Astrocyte of the cerebellum (primary cell): ENCODE data around the gene MAGEA9B.
A peak's percentile ranks its signal among the peaks of the same experiment; 100 is the strongest.
"Not testable (repeated sequence)": the region's sequence is repeated elsewhere in the genome, so short reads cannot be mapped to it uniquely, and the experiment has no call there.

Experiments
- DNase-seq: peaks from one replicate; pipeline ENCODE4 v3.0.0-alpha.2; 2011; ENCODE audit warnings: low read depth
- H3K4me3 ChIP-seq: 2 replicates; pipeline ENCODE4 v1.5.1; 2011; ENCODE audit warnings: mild to moderate bottlenecking, low read depth, low read length, moderate library complexity
- CTCF ChIP-seq: IDR thresholded peaks from 2 replicates; pipeline ENCODE4 v1.5.1; 2012; ENCODE audit warnings: low read length, low read depth, moderate library complexity, mild to moderate bottlenecking; ENCODE audit errors: missing control alignments
- in situ Hi-C: cut with HindIII; loops from 2 replicates; pipeline ENCODE4 v1.10.0; 2017; ENCODE audit warnings: low sequenced_read_pairs

The MAGEA9B gene

GRCh38 chrX:149563359-149563758 lies 23.9 kb downstream of the MAGEA9B start:
- in situ Hi-C loops, result no loop called here
- no peak overlapping the region for H3K4me3 ChIP-seq
- no peak for DNase-seq
- TF ChIP-seq CTCF, result no peak

GRCh38 chrX:149555251-149555650 lies 32.0 kb downstream of the MAGEA9B start:
- DNase-seq, in situ Hi-C loops, H3K4me3 ChIP-seq: not testable (repeated sequence)

GRCh38 chrX:149551939-149552248 lies 35.4 kb downstream of the MAGEA9B start:
- DNase-seq, in situ Hi-C loops: not testable (repeated sequence)

GRCh38 chrX:149551245-149551938 lies 35.9 kb downstream of the MAGEA9B start:
- in situ Hi-C loops, H3K4me3 ChIP-seq, DNase-seq: not testable (repeated sequence)

More at GRCh38 chrX:149551939-149552248, 35.4 kb downstream of the MAGEA9B start:
- H3K4me3 ChIP-seq, result not testable (repeated sequence)

- DNase-seq, H3K4me3 ChIP-seq, in situ Hi-C loops: not testable (repeated sequence)
These were observed 36.8 kb downstream of the MAGEA9B start for GRCh38 chrX:149550454-149550853.

- DNase-seq, H3K4me3 ChIP-seq, in situ Hi-C loops: not testable (repeated sequence)
These were observed 37.6 kb downstream of the MAGEA9B start, which contains the start of gene HSFX3 for GRCh38 chrX:149549701-149550100. HSFX3 (minus strand) TSS chrX:149549924; CDS start chrX:149549852, 72 bp downstream.

- H3K4me3 ChIP-seq, DNase-seq, in situ Hi-C loops: not testable (repeated sequence)
These were observed 39.5 kb downstream of the MAGEA9B start for GRCh38 chrX:149547782-149548181.

GRCh38 chrX:149546962-149547361 lies 40.3 kb downstream of the MAGEA9B start:
- H3K4me3 ChIP-seq, DNase-seq, in situ Hi-C loops: not testable (repeated sequence)

GRCh38 chrX:149545545-149546543 lies 41.4 kb downstream of the MAGEA9B start:
- DNase-seq, H3K4me3 ChIP-seq, in situ Hi-C loops: not testable (repeated sequence)

- in situ Hi-C loops, result no loop called here
- no peak for TF ChIP-seq CTCF
These were observed 45.7 kb downstream of the MAGEA9B start for GRCh38 chrX:149541521-149542047.

More at GRCh38 chrX:149541521-149542047, 45.7 kb downstream of the MAGEA9B start:
- DNase-seq, result no peak
- peak overlapping the region; percentile 68 for H3K4me3 ChIP-seq
